Hindlimb muscle (tissue), 1 donor: Measurements from ENCODE around the gene OR13C4. TPM values are rescaled to one million over a fixed set of nuclear protein-coding genes. Genes with fewer than 3 reads are reported as not detected.
"Not testable (repeated sequence)": the region's sequence is repeated elsewhere in the genome, so short reads cannot be mapped to it uniquely, and the experiment has no call there.

Experiments
- DNase-seq: peaks from one replicate; pipeline ENCODE4 v3.0.0-alpha.2; 2013
- polyA plus RNA-seq: library from polyadenylated mRNA; unstranded; fragments of 120-200 nt; gene quantifications from one replicate; pipeline ENCODE4 v1.2.1, GENCODE V29; 2013; ENCODE audit not compliant: insufficient read length

The OR13C4 gene
- polyA plus RNA-seq = not detected

DNA sequence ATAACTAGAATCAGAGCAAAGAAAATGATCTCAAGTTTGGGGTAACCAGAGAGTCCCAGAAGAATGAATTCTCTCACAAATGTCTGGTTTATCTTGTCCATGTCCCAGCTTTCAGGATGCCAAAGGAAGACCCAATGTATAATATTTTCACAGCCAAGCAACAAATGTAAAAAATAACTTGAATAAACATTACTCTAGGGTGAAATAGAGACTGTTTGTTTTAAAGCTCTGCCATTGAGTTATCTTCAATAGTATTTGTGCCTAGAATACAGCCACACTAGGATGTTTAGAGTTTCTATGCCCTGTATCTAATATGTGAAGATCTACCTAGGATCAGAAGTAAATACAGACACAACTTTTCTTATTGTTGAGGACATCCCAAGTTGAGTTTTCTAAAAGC is at the start of gene OR13C4:
Gene OR13C4 (minus strand): TSS at position 101 of the 400 bp plus-strand sequence. CDS start 0 bp downstream, at position 101.
- DNase-seq = no peak

DNA sequence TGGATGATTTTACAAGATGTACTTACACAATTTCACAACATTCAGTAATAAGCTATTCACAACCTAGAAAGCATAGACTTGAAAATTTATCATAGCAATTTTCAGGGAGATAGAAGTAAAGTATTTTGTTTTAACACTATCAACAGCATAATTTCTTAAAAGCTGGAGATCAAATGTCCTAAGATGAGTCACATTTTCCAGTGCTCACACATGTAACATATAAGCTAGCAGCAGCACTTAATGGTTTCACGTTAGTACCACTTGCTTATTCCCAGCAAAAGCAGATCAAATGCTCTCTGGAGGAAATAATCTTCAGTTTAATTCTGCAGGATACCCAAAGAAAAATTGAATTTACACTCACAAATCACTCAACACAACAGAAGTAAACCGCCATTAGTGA is 48.4 kb upstream of the OR13C4 start:
- DNase-seq = no peak

DNA sequence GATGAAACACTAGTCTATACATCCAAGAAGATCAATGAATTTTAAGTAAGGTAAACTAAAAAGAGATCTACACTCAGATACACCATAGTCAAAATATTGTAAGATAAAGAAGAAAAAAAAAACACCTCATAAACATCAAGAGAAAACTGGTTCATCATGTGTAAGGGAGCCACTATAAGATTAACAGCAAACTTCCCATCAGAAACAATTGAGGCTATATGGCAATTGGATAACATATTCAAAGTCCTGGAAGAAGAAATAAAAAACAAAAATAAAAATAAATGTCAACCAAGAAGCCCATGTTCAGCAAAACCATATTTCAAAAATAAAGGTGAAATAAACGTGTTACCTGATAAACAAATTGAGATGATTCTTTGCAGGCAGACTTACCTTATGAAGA is 45.6 kb upstream of the OR13C4 start:
- no peak for DNase-seq

DNA sequence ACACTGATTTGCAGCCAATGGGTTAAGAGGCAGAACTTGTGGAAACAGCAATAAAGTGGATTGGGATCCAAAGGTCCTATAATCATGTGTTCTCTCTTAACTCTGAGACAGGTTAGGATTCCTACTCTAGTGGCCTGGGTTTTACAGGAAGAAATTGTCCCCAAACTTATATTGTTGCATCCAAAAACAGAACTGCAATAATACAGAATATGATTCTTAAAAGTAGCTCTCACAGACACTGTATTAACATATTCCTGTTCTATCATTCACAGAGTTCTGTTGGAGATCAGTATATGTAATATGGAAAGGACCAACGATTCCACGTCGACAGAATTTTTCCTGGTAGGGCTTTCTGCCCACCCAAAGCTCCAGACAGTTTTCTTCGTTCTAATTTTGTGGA is 41.9 kb upstream of the OR13C4 start, which contains the start of gene OR13C8:
Gene OR13C8 (plus strand): TSS at position 301 of the 400 bp plus-strand sequence. CDS start 0 bp downstream, at position 301.
- no peak for DNase-seq

DNA sequence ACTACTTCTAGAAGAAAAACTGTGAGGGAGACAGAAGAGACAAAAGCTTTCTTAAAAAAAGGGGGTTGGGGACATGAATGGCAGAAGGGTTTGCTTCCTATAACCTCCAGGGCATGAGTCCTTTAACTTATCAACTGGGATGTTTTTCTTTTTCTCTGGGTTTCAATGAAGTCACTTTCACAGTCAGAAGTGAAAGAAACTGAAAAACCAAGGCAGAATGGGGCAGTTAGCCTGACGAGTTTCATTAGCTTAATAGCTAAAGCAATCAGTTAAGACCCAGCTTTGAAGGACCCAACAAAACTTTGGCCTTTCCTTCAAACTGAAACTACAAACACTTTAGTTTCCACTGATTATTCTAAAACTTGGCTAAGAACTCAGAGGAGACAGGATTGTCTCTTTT is 37.3 kb upstream of the OR13C4 start:
- DNase-seq = no peak

DNA sequence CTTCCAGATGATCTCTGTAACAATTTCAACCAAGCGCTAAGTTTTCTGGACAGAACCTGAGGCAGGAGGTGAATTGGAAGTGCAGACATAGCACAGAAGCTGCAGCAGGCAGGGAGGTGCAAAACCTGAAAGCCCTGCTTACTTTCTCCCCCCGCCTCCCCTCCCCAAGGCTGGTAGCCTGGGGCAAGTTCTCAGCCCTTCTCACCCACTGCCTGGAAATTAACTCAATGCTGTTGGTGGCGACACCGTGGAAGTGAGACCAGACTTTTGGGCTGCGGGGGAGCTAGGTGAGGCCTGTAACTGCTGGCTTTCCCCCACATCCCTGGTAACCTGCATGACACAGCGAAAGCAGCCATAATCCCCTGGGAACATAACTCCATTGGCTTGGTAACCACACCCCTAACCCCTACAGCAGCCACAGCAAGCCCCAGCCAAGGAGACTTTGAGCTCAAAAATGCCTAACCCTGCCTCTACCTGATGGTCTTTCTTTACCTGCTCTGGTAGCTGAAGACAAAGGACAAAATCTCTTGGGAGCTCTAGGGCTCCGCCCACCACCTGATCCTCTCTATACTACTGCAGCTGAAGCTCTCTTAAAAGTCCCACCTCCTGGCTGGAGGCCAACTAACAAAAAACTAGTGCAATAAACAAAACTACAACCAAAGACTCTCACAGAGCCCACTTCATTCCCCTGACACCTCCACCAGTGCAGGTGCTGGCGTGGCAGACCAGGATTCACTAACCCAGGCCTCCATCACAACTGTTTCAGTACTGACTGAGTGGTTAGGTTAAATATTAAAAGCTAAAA is 30.0 kb upstream of the OR13C4 start:
- no peak for DNase-seq

DNA sequence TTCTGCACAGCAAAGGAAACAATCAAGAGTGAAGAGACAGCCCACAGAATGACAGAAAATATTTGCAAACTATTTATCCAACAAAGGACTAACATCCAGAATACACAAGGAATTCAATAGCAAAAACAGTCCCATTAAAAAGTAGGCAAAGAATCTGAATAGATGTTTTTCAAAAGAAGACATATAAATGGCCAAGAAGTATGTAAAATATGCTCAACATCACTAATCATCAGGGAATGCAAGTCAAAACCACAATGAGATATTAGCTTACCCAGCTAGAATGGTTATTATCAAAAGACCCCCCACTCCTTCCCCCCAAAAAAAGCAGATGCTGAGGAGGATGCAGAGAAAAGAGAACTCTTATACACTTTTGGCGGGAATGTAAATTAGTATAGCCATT is 28.5 kb upstream of the OR13C4 start:
- no peak for DNase-seq

DNA sequence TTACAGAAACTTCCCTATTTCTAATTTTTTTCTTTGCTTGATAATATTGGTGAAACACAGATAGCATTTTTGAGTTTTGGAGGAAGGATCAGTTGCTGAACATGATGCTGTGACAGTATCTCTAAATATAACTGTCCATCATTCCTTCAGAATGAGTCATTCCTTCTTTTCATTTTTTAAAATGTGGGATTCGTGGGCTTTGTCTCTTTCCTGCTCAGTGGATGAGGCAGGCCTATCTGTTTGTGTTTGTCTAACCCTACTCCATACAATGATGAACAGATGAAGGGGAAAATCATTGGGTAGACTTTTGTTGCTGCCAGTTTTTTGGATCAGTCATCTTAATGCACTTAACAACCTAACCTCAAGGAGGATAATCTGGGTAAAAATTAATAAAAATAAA is 26.3 kb upstream of the OR13C4 start:
- no peak for DNase-seq

DNA sequence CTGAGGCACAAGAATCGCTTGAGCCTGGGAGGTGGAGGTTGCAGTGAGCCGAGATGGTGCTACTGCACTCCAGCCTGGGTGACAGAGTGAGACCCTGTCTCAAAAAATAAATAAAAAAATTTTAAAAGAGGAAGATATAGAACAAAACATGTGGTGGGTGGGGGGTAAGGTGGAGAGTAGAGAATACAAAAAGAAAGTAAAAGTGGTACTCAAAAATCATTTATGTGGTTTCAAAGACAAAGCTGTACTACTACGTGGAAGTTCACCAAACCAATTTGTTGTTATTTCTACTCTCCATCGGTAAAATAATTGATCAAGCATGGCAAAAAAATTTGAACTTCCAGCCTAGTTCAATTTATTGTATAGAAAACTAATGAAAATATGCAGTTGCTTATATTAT is 17.6 kb upstream of the OR13C4 start:
- DNase-seq = no peak

DNA sequence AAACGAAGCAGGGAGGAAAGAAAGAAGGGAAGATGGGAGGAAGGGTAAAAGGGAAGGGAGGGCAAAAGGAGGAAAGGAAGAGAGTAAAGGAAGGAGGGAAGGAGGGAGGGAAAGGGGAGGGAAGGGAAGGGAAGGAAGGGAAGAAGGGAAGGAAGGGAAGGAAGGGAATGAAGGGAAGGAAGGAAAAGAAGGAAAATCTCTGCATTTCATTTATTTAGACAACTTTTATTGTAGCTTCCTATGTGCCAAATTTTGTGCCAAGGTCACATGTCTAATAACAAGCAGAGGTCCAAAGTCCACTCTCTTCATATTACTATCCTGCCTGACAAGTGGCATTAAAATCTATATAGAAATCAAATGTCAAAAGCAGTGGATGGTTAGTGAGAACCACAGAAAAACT is 12.3 kb upstream of the OR13C4 start:
- DNase-seq = no peak

DNA sequence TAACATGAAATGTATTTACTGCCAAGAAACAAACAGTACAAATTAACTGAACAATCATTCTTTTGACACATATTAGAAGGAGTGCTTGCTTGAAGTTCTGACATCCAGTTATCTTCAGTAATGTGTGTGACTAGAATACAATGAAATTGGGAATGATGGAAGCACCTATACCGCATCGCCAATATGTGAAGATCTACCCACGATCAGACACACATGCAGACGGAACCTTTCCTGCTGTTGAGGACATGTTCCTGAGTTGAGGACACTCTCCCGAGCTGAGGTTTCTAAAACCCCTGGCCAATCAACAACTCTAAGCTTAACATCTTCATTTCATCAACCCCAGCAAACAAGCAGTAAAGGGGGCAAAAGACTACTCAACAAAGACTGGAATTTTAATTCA is 9.7 kb upstream of the OR13C4 start, which contains the start of gene OR13C3:
Gene OR13C3 (minus strand): TSS at position 101 of the 400 bp plus-strand sequence. CDS start 133 bp downstream, outside the sequence.
- no peak for DNase-seq

DNA sequence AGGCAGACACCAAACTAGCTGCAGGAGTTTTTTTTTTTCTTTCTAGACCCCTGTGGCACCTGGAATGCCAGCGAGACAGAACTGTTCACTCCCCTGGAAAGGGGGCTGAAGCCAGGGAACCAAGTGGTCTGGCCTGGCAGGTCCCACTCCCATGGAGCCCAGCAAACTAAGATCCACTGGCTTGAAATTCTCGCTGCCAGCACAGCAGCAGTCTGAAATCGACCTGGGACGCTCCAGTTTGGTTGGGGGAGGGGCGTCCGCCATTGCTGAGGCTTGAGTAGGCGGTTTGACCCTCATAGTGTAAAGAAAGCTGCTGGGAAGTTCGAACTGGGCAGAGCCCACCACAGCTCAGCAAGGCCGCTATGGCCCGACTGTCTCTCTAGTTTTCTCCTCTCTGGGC is 6.8 kb downstream of the OR13C4 start:
- DNase-seq = not testable (repeated sequence)

DNA sequence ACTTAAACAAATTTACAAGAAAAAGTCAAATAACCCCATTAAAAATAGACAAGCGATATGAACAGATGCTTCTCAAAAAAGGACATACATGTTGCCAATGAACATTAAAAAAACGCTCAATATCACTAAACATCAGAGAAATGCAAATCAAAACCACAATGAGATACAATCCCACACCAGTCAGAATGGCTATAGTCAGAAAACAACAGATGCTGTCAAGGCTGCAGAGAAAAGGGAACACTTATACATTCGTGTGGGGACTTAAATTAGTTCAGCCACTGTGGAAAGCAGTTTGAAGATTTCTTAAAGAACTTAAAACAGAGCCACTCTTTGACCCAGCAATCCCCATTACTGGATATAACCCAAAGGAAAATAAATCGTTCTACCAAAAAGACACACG is 12.1 kb downstream of the OR13C4 start:
- DNase-seq = no peak

DNA sequence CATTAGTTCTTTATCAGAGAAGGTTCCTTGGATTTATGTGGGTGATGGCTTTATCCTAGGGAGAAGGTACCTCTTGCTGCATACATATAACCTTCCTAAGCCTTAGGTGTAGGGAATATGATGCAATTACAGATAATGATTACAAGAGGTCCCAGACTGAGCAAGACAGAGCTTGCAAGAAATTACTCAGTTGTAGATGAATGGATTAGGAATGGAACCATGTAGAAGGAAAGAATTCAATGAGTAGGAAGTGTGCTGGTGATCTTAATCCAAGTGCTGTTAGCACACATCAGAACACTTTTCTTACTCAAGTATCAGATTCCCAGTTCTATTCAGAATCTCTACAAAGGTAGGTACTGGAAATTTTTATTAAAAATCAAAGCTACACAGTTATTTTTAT is 20.4 kb downstream of the OR13C4 start:
- DNase-seq = no peak

DNA sequence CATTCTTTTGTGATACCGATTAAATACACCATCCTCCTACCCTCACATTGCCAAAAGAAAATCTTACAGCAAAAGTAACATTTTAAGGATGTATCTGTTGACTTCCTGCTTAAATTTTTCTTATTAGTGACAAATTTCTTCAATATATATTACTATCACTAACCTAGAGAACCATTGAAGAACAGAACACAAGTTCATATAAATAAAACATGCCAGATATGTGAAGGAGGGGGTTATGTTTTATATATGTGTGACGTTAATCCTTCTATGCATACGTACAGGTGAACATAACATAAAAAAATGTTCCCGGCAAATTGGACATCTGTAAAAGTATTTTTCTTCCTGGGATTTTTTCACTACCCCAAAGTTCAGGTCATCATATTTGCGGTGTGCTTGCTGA is 23.0 kb downstream of the OR13C4 start, which contains the start of gene OR13F1:
Gene OR13F1 (plus strand): TSS at position 301 of the 400 bp plus-strand sequence. CDS start 0 bp downstream, at position 301.
- DNase-seq = no peak

DNA sequence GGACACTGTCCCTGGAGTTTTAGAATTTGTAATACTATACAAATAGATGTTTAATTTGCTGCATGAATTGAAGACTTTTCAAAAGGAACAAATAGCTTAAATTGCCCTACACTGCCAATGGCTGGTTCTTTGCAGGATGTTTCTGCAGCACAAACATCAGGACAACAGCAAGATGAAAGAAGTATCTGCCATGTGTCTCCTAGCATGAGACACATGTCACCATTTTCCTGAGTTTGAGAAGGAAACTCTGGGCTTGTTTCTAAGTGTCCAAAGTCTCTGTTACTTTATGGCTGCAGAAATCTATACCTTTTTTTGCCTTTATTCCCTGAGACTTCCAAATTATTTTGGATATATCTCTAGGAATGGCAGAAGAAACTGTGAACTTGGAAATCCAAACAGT is 23.6 kb downstream of the OR13C4 start:
- no peak for DNase-seq

DNA sequence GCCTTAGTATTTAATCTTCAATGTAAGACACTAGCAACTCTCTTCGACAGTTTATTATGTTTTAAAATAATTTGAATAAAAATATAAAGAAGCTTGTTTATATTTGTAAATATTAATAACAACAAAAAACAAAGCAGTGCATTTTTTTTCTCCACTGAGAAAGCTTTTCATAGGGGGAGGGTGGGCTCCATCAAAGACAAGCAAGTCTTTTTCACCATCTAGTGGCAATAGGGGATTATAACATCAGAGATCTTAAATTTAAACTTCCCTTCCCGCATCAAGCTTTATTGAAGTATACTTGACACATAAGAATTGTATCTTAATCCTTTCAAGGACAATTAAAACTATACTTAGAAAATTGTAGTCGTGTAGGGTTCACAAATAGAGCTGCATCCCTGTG is 32.2 kb downstream of the OR13C4 start:
- DNase-seq = peak; percentile 14

DNA sequence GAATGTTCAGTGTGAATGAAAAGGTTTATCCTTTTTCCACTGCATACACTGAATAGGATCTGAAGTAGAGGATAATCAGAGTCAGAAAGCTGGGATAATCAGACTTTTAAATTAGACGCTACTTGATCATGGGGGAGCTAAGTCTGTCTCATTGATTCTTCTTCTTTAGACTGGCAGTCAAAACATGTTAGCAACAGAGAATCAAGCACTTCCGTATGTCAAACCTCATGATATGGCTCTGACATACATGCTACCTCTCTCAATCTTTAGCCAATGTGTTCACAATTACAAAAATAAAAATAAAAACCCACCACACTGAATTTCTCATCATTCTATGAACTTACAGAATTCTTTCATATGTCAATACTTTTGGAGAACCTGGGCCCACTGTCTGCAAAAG is 42.0 kb downstream of the OR13C4 start:
- DNase-seq = no peak

DNA sequence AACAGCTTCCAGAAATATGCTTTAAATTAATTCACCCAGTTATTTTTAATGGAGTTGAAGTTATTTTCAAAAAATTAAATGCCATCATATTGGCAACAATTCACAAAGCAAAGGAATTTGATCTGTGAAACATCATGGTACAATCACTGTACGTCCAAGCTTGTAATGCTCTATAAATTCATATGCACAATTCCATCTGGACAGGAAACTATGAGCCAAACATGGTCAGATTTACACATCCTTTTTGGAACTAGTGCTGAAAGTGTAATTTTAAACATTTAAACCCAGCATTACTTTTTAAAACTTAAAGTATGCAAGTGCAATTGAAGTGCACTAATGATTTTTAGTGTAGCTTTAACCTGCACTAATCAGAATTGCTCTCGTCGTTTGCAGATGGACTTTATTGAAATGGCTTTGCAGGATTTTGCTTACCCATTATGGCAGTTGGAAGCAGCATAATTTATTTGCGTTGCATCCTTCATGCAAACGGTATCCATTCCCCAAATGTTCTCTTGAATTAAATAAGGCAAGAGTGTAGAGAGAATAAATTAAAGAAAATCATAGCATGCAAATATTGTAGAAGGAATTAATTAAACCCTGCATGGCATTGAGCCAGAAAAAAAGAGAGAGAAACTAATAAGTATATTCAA is 44.0 kb downstream of the OR13C4 start:
- DNase-seq = no peak
